HUES6 (cell line): Measurements from ENCODE around the gene BTBD17.

Source experiments
- H3K27ac ChIP-seq: 2 replicates; pipeline ENCODE4 v1.7.0; 2013; ENCODE audit warnings: low read depth, mild to moderate bottlenecking, low read length, inconsistent platforms
- H3K27me3 ChIP-seq: 2 replicates; pipeline ENCODE4 v1.6.1; 2013; ENCODE audit warnings: low read length; ENCODE audit not compliant: control insufficient read depth, insufficient read depth
- H3K36me3 ChIP-seq: 2 replicates; pipeline ENCODE4 v1.6.1; 2013; ENCODE audit warnings: low read length; ENCODE audit not compliant: control insufficient read depth, insufficient read depth
- H3K4me1 ChIP-seq: 2 replicates; pipeline ENCODE4 v1.6.1; 2013; ENCODE audit warnings: low read length; ENCODE audit not compliant: control insufficient read depth, insufficient read depth
- H3K4me3 ChIP-seq: 2 replicates; pipeline ENCODE4 v1.5.1; 2013; ENCODE audit warnings: low read depth, low read length
- H3K9ac ChIP-seq: one replicate; pipeline ENCODE4 v1.6.1; 2013; ENCODE audit warnings: mild to moderate bottlenecking, low read length
- H3K9me3 ChIP-seq: 2 replicates; pipeline ENCODE4 v1.6.1; 2013; ENCODE audit warnings: low read depth, low read length; ENCODE audit not compliant: control insufficient read depth, insufficient read depth

The BTBD17 gene

GRCh38 chr17:74386386-74386785 is 24.7 kb upstream of the BTBD17 start:
- Histone ChIP-seq H3K27me3 (no peaks in the 10 kb centered on the region), H3K4me1 (peaks cover 23% of the 10 kb centered on the region), H3K9ac (no peak overlapping the region), H3K9me3 (no peaks in the 10 kb centered on the region), H3K4me3 (no peak overlapping the region), H3K36me3 (no peaks in the 10 kb centered on the region), H3K27ac (no peak overlapping the region)

- Histone ChIP-seq H3K4me3 (no peak overlapping the region), H3K9ac (no peak overlapping the region), H3K27ac (no peak overlapping the region), H3K36me3 (no peaks in the 10 kb centered on the region), H3K4me1 (peaks cover 27% of the 10 kb centered on the region), H3K27me3 (no peaks in the 10 kb centered on the region), H3K9me3 (no peaks in the 10 kb centered on the region)
Observed at GRCh38 chr17:74385201-74385600, 23.5 kb upstream of the BTBD17 start.

- Histone ChIP-seq H3K9me3 (no peaks in the 10 kb centered on the region), H3K27ac (no peak overlapping the region), H3K36me3 (no peaks in the 10 kb centered on the region), H3K4me3 (no peak overlapping the region), H3K4me1 (peaks cover 23% of the 10 kb centered on the region), H3K27me3 (no peaks in the 10 kb centered on the region), H3K9ac (no peak overlapping the region)
Observed at GRCh38 chr17:74383141-74383540, 21.5 kb upstream of the BTBD17 start.

DNA sequence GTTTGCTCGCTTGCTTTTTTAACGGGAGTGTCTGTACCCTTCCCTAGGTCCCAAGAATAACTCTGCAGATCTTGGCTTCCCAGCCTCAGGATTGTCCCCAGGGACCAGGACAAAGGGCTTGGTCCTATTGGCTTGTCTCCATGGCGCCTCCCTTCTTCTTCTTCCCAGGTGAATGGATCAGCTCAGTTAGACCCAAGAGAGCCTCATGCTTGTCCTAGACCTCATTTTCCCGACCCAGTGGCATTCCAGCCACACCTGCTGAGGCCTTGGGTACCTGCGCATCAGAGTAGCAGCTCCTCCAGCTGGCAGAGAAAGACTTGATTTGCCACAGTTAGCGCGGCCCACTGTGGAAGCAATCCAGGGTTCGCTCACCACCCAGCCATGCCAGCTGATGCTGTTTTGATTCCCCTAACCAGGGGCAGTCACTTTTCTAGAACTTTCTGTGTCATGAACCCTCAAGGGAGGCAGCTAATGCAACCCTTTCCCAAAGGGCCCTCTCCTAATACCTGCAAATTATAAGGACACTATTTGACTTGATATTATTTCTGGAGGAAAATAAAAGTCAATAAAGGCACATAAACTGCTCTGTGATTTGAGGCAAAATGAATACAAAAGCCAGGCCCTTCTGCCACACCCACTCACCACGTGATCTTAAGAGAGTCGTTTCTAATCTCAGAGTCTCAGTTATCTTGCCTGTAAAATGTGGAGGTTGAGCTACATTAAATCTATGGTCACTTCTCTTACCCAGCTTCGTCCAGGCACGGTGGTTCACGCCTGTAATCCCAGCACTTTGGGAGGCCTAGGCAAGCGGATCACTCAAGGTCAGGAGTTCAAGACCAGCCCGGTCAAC is 19.5 kb upstream of the BTBD17 start:
- Histone ChIP-seq H3K4me3 (no peak overlapping the region), H3K27me3 (peaks cover 6% of the 10 kb centered on the region; the same call in 1 of the 2 replicates), H3K4me1 (peaks cover 11% of the 10 kb centered on the region), H3K27ac (no peak overlapping the region), H3K9me3 (no peaks in the 10 kb centered on the region), H3K9ac (no peak overlapping the region), H3K36me3 (no peaks in the 10 kb centered on the region)

DNA sequence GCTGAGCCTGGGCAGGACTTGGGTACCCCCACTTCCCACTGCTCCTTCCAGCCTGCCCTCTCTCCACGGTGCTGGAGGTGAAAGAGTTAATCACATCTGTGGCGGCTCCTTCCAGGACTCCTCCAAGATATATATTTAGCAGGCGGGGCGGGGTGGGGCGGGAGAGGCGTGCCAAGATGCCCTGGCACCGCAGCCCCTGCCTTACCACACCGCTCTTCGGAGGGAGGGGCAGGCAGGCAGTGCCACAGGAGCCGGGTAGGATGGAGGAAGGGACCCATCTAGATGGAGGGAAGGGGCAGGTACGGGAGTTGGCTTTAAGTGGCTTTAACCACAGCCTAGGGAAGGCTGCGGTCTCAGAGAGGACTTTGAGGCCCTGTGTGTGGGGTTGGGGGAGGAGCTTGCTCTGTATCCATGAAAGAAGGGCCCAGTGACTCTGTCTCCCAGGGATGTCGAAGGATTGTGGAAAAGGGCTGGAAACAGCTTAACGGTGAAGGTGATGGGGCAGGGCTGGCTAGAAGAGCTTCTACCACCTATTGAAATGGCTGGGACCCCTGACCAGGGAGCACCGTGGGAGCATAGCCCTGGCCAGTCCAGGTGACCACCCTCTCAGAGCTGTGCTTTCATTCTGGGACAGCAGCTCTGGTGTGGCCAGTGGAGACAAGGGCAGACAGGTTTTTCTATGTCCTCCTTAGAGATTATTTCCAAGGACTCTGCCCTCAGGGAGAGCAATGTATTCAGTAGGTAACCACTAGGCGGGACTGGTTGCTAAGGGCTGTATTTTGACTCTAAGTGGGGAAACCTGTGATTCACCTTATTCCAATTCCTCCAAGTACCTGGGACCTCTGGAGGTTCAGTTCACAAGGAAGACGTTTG is 18.7 kb upstream of the BTBD17 start:
- Histone ChIP-seq H3K27ac (no peak overlapping the region), H3K36me3 (no peaks in the 10 kb centered on the region), H3K27me3 (peaks cover 9% of the 10 kb centered on the region; the same call in 1 of the 2 replicates), H3K4me1 (peaks cover 11% of the 10 kb centered on the region), H3K4me3 (no peak overlapping the region), H3K9me3 (no peaks in the 10 kb centered on the region), H3K9ac (no peak overlapping the region)

DNA sequence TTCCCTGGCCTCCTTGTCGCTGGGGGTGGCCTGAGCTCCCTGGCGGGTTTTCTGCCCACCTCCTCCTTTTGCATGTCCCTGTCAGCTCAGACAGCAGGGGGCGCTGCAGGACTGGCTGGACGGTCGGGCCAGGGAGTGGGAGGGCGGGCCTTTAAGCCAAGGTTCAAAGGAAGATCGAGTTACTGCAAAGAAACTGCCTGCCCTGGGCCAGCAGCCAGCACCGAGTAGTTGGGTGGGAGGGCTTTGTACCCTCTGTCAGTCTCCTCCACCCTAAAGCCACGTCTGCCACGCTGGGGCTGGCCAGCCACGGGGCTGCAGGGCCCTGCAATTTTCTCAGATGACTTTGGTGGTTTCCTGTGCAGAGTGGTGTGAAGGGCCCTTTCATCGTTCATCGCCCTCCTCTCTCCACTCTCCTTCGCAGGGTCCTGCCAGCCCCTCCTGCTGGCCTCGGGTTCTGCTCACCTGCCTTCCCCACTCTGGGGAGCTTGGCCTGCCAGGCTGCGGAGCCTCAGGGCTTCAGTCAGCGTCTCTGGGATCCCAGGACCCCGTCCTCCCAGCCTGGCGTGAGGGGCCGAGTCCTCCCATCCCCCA is 17.9 kb upstream of the BTBD17 start:
- no peak overlapping the region for H3K9ac ChIP-seq
- no peaks in the 10 kb centered on the region for H3K9me3 ChIP-seq
- no peak overlapping the region for H3K27ac ChIP-seq
- no peaks in the 10 kb centered on the region for H3K36me3 ChIP-seq
- peaks cover 11% of the 10 kb centered on the region for H3K4me1 ChIP-seq
- H3K4me3 ChIP-seq: no peak overlapping the region
- peaks cover 13% of the 10 kb centered on the region; the same call in 1 of the 2 replicates for H3K27me3 ChIP-seq

DNA sequence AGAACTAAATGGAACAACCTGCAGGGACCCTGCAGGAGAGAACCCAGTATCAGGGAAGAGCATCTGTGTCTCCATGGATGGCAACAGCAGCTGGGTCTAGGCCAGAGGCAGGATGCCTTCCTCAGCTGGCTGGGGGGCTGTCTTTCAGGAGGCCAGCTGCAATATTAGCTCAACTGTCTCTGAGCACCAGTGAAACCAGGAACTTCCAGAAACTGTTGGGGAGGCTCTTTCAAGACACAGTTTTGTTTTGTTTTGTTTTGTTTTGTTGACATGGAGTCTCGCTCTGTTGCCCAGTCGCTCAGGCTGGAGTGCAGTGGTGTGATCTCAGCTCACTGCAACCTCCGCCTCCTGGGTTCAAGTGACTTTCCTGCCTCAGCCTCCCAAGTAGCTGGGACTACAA is 13.2 kb upstream of the BTBD17 start:
- Histone ChIP-seq H3K36me3 (no peaks in the 10 kb centered on the region), H3K27ac (no peak overlapping the region), H3K27me3 (peaks cover 29% of the 10 kb centered on the region), H3K9ac (no peak overlapping the region), H3K4me1 (peaks cover 4% of the 10 kb centered on the region), H3K4me3 (no peak overlapping the region), H3K9me3 (peaks cover 5% of the 10 kb centered on the region; the same call in 1 of the 2 replicates)

DNA sequence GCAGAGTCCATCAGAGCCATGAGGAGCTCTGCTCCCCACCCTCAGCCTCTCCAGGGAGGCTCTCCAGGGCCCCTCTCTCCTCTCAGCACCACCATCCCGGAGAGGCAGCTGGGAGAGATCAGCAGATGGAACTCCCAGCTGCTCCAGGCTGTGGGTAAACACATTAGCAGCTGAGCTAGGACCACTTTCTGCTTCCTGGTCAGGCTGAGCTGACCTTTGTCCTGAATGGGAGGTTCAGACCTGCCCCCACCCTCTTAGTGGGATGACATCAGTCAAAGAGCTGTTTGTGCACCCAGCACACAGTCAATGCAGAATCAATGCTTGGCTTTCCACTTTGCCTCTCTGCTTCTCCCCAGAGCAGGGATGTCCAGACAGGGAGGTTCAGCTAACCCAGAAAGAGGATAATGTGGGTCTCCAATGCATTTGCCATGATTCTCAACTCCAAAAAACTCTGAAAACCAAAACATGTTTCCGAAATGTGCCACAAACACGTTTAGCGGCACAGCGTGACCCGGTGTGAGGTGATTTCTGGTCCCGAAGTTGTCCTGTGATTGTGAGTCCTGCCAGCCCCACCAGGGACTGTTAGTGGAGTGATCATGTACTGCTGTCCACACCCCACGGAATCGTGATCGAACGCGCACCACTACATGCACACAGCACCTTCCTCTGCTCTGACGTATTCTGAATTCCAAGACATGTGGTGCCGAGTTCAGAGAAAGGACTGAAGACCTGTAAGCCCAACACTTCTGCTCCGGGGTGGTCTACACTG is 12.4 kb upstream of the BTBD17 start:
- peaks cover 30% of the 10 kb centered on the region for H3K27me3 ChIP-seq
- no peak overlapping the region for H3K9ac ChIP-seq
- no peaks in the 10 kb centered on the region for H3K36me3 ChIP-seq
- H3K4me1 ChIP-seq: peaks cover 2% of the 10 kb centered on the region
- H3K27ac ChIP-seq: no peak overlapping the region
- H3K9me3 ChIP-seq: peaks cover 5% of the 10 kb centered on the region; the same call in 1 of the 2 replicates
- H3K4me3 ChIP-seq: no peak overlapping the region

- H3K9ac ChIP-seq: no peak overlapping the region
- peaks cover 8% of the 10 kb centered on the region for H3K4me1 ChIP-seq
- H3K36me3 ChIP-seq: no peaks in the 10 kb centered on the region
- no peak overlapping the region for H3K4me3 ChIP-seq
- H3K27me3 ChIP-seq: peaks cover 37% of the 10 kb centered on the region
- peaks cover 5% of the 10 kb centered on the region; the same call in 1 of the 2 replicates for H3K9me3 ChIP-seq
- H3K27ac ChIP-seq: no peak overlapping the region
Observed at GRCh38 chr17:74372426-74372825, 10.8 kb upstream of the BTBD17 start.

- Histone ChIP-seq H3K27me3 (peaks cover 34% of the 10 kb centered on the region), H3K4me3 (no peak overlapping the region), H3K9ac (no peak overlapping the region), H3K27ac (no peak overlapping the region), H3K9me3 (peaks cover 5% of the 10 kb centered on the region; the same call in 1 of the 2 replicates), H3K4me1 (peaks cover 8% of the 10 kb centered on the region), H3K36me3 (no peaks in the 10 kb centered on the region)
Observed at GRCh38 chr17:74371653-74372147, 10.0 kb upstream of the BTBD17 start.
